Adrenal gland (tissue), 5 donors: Measurements from ENCODE around the gene GSG1.

ENCODE experiments used
- POLR2A ChIP-seq, 2 donors: fragments of 450-650 bp; IDR thresholded peaks; one replicate each; pipeline ENCODE4 v1.6.1; 2017; ENCODE audit warnings: antibody characterized with exemption in 2 of 2, mild to moderate bottlenecking in 2 of 2, moderate library complexity in 1 of 2
- TF ChIP-seq, protein P1 (sequence below), 6 experiments: fragments of 450-650 bp in 4 of 6; fragments of 200-600 bp in 2 of 6; sonication (generic) in 1 of 6; IDR thresholded peaks; 1 replicate in 5 of 6; 2 replicates in 1 of 6; pipeline versions ENCODE4 v1.5.1 to v1.8.0; 2016 to 2021; ENCODE audit warnings: antibody characterized with exemption in 6 of 6, mild to moderate bottlenecking in 2 of 6, moderate library complexity in 1 of 6
- donor health status: DM: no; HTN: no; CAD: no.

GRCh38 chr12:13103391-13104033 lies at the start of gene GSG1:
- no peak for TF ChIP-seq POLR2A (IDR thresholded peaks at IDR 0.05)
- TF ChIP-seq, protein P1, sequence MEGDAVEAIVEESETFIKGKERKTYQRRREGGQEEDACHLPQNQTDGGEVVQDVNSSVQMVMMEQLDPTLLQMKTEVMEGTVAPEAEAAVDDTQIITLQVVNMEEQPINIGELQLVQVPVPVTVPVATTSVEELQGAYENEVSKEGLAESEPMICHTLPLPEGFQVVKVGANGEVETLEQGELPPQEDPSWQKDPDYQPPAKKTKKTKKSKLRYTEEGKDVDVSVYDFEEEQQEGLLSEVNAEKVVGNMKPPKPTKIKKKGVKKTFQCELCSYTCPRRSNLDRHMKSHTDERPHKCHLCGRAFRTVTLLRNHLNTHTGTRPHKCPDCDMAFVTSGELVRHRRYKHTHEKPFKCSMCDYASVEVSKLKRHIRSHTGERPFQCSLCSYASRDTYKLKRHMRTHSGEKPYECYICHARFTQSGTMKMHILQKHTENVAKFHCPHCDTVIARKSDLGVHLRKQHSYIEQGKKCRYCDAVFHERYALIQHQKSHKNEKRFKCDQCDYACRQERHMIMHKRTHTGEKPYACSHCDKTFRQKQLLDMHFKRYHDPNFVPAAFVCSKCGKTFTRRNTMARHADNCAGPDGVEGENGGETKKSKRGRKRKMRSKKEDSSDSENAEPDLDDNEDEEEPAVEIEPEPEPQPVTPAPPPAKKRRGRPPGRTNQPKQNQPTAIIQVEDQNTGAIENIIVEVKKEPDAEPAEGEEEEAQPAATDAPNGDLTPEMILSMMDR (IDR thresholded peaks at IDR 0.05): no peak
